Measurements from ENCODE around the gene CES3. TPM values are rescaled to one million over a fixed set of nuclear protein-coding genes. Genes with fewer than 3 reads are reported as not detected.

CES3 gene
- total RNA-seq, 2 donors from 2014 or later = 0.16 to 0.89 TPM

- Histone ChIP-seq H3K27ac (no peak overlapping the region), H3K27me3 (no peaks in the 10 kb centered on the region), H3K4me3 (peak overlapping the region; percentile 31 to 56), H3K9me3 (no peaks in the 10 kb centered on the region), H3K4me1 (peaks cover 0 to 23% of the 10 kb centered on the region in 2 donors), H3K36me3 (peaks cover 16% of the 10 kb centered on the region)
- TF ChIP-seq CTCF (IDR thresholded peaks at IDR 0.05) = peak; percentile 83 to 93
- DNase-seq (ENCODE audit: low spot score) = peak; percentile 89
Observed at GRCh38 chr16:66947302-66948065, 13.6 kb upstream of the CES3 start.

- no peak for DNase-seq (ENCODE audit: low spot score)
Observed at GRCh38 chr16:66948134-66948836, 12.8 kb upstream of the CES3 start.

GRCh38 chr16:66948837-66949225 lies 12.2 kb upstream of the CES3 start:
- peaks cover 0 to 23% of the 10 kb centered on the region in 2 donors for H3K4me1 ChIP-seq
- H3K27me3 ChIP-seq = no peaks in the 10 kb centered on the region
- TF ChIP-seq CTCF (IDR thresholded peaks at IDR 0.05) = no peak
- peaks cover 3% of the 10 kb centered on the region for H3K36me3 ChIP-seq
- peak overlapping the region; percentile 31 to 56 for H3K4me3 ChIP-seq
- H3K9me3 ChIP-seq = no peaks in the 10 kb centered on the region
- DNase-seq (ENCODE audit: low spot score) = no peak
- no peak overlapping the region for H3K27ac ChIP-seq

More at GRCh38 chr16:66948134-66948836, 12.8 kb upstream of the CES3 start:
- no peak for TF ChIP-seq CTCF (IDR thresholded peaks at IDR 0.05)
- H3K27ac ChIP-seq = no peak overlapping the region
- H3K27me3 ChIP-seq = no peaks in the 10 kb centered on the region
- H3K9me3 ChIP-seq = no peaks in the 10 kb centered on the region
- peak overlapping the region; percentile 31 to 56 for H3K4me3 ChIP-seq
- peaks cover 8% of the 10 kb centered on the region for H3K36me3 ChIP-seq
- peaks cover 0 to 23% of the 10 kb centered on the region in 2 donors for H3K4me1 ChIP-seq

- no peak for TF ChIP-seq CTCF (IDR thresholded peaks at IDR 0.05)
- Histone ChIP-seq H3K4me3 (no peak overlapping the region), H3K36me3 (no peaks in the 10 kb centered on the region), H3K9me3 (no peaks in the 10 kb centered on the region), H3K27me3 (no peaks in the 10 kb centered on the region), H3K27ac (no peak overlapping the region), H3K4me1 (peaks cover 0 to 23% of the 10 kb centered on the region in 2 donors)
- DNase-seq (ENCODE audit: low spot score) = no peak
Observed at GRCh38 chr16:66949472-66949871, 11.6 kb upstream of the CES3 start.

GRCh38 chr16:66950437-66950836 lies 10.6 kb upstream of the CES3 start:
- H3K27me3 ChIP-seq = no peaks in the 10 kb centered on the region
- H3K4me3 ChIP-seq = no peak overlapping the region

More at GRCh38 chr16:66950437-66950836, 10.6 kb upstream of the CES3 start:
- H3K4me1 ChIP-seq = peaks cover 0 to 23% of the 10 kb centered on the region in 2 donors
- H3K9me3 ChIP-seq = no peaks in the 10 kb centered on the region
- DNase-seq (ENCODE audit: low spot score) = no peak
- no peak overlapping the region for H3K27ac ChIP-seq
- TF ChIP-seq CTCF (IDR thresholded peaks at IDR 0.05) = no peak
- H3K36me3 ChIP-seq = no peaks in the 10 kb centered on the region
